ENCODE results near the gene TCEAL3. TPM values are rescaled to one million over a fixed set of nuclear protein-coding genes. Genes with fewer than 3 reads are reported as not detected.

Gene TCEAL3
- total RNA-seq, 1 donor from 2014 or later, result 0.37 TPM

DNA sequence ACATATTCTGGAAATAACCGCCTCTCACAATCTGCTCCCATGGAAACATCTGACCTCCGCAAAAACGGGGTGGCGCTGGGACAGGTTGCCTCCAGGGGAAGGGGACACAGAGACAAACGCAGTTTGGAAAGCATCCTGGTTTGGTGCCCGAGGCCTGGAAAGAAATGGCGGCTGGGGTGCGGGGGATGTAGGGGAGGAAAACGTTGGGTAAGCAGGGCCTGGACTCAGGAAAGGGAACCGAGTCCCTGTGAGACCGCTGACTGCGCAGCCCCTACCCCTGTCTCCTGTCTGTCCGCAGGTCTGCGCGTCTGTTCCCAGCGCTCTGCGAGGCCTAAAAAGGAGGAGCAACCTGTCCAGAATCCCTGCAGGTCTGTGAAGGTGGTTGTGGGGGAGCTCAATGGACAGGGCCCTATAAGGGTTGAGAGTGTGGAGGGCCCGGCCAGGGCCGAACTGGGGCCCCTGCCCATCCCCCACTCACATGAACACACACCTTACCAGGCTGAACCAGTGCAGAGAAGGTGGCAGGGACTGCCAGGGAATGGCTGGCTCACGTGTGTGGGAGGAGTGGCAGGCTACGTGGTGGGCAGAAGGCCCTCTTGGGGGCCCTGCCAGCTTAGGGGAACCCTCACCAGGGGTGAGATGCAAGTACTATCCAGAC lies 672 bp downstream of the TCEAL3 start:
- Mint-ChIP-seq H3K27me3 (peaks cover 14% of the 10 kb centered on the region), H3K27ac (no peak overlapping the region), H3K4me1 (no peaks in the 10 kb centered on the region), H3K36me3 (ENCODE audit: low read depth) (no peaks in the 10 kb centered on the region), H3K4me3 (peak overlapping the region; percentile 68), H3K9me3 (no peaks in the 10 kb centered on the region)
- no peak for DNase-seq
- intact Hi-C loops (cut with micrococcal nuclease), result no loop called here

DNA sequence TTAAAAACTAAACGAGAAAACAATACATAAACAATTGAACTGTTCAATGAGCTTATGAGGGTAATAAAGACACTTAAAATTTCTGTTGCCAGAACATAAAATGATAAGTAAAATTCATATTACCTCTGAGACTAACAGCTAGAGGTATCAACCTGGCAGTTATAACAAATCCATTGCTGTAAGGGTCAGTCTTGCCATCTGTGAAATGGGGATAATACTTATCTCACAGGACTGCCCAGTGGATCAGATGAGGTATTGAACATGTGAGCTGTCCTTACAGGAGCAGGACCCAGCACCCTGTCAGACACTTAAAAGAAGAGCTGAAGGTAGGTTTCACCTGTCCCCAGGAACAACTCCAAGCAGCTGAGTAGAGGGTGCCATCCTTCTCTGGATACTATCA lies 2.5 kb downstream of the TCEAL3 start:
- H3K9me3 Mint-ChIP-seq, result no peaks in the 10 kb centered on the region
- H3K36me3 Mint-ChIP-seq (ENCODE audit: low read depth), result no peaks in the 10 kb centered on the region
- no peak overlapping the region for H3K4me3 Mint-ChIP-seq
- intact Hi-C loops (cut with micrococcal nuclease), result no loop called here
- H3K27me3 Mint-ChIP-seq, result peaks cover 14% of the 10 kb centered on the region
- DNase-seq, result no peak
- no peak overlapping the region for H3K27ac Mint-ChIP-seq
- no peaks in the 10 kb centered on the region for H3K4me1 Mint-ChIP-seq

DNA sequence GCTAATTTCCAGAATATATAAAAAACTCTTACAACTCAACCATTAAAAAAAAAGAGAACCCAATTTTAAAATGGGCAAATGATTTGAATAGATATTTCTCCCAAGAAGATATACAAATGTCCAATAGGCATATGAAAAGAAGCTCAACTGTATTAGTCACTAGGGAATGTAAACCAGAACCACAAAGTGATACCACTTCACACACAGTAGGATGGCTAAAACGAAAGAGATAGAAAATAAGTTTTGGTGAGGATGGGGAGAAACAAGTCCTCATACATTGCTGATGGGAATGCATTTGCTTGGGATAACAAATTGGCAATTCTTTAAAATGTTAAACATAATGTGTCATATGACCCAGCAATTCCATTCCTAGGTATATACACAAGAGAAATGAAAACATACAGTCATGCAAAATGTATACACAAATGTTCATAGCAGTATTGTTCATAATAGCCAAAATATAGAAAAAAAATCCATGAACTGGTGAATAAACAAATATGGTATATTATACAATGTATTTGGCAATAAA lies 5.7 kb downstream of the TCEAL3 start:
- no peaks in the 10 kb centered on the region for H3K27me3 Mint-ChIP-seq
- no peaks in the 10 kb centered on the region for H3K36me3 Mint-ChIP-seq (ENCODE audit: low read depth)
- no peaks in the 10 kb centered on the region for H3K4me1 Mint-ChIP-seq
- DNase-seq, result no peak
- intact Hi-C loops (cut with micrococcal nuclease), result no loop called here
- no peak overlapping the region for H3K4me3 Mint-ChIP-seq
- H3K9me3 Mint-ChIP-seq, result no peaks in the 10 kb centered on the region
- no peak overlapping the region for H3K27ac Mint-ChIP-seq

DNA sequence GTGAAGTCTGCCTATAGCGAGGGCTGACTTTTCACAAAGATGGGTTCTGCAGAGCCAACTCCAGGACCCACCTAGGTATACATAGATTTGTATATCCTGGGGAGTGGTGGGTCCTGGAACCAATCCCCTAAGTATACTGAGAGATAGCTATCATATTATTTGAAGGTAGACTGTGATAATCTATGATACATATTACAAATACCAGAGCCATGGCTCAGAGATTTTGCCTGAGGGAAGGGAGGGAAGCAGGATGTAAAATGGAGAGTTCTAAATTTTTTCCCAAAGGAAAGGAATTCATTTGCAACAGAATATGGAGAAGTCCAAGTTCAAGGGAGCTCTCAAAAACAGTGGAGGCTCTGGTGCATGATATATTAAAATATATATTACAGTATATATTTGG lies 7.2 kb downstream of the TCEAL3 start:
- Mint-ChIP-seq H3K9me3 (no peaks in the 10 kb centered on the region), H3K27me3 (no peaks in the 10 kb centered on the region), H3K27ac (no peak overlapping the region), H3K36me3 (ENCODE audit: low read depth) (no peaks in the 10 kb centered on the region), H3K4me1 (no peaks in the 10 kb centered on the region), H3K4me3 (no peak overlapping the region)
- DNase-seq, result no peak
- intact Hi-C loops (cut with micrococcal nuclease), result no loop called here

DNA sequence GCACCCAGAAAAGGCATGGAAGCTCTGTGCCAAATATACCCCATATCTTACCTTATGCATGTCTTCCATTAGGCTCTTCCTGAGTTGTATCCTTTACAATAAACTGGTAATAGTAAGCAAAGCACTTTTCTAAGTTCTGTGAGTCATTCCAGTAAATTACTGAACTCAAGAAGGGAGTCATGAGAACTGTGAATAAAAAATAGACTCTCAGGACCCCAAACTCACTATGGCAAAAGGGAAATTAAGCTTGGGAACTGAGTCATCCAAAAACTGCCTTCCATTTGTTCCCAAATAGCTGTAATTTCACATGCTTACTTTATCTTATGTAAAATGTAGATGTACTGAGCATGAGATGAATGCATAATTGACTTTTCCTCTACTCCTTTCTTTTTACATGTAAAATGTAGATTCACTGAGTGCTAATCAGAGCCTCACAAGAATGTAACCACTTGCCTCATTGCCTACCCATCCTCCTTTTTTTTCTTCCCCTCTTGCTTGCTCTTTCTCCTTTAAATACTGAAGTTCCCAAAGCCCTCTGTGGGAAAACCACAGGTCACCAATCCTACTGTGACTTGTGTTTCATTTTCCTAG lies 8.1 kb downstream of the TCEAL3 start:
- H3K9me3 Mint-ChIP-seq, result no peaks in the 10 kb centered on the region
- no peaks in the 10 kb centered on the region for H3K36me3 Mint-ChIP-seq (ENCODE audit: low read depth)
- no peaks in the 10 kb centered on the region for H3K4me1 Mint-ChIP-seq
- intact Hi-C loops (cut with micrococcal nuclease), result no loop called here
- no peak overlapping the region for H3K4me3 Mint-ChIP-seq
- no peak for DNase-seq
- H3K27ac Mint-ChIP-seq, result no peak overlapping the region
- H3K27me3 Mint-ChIP-seq, result no peaks in the 10 kb centered on the region

DNA sequence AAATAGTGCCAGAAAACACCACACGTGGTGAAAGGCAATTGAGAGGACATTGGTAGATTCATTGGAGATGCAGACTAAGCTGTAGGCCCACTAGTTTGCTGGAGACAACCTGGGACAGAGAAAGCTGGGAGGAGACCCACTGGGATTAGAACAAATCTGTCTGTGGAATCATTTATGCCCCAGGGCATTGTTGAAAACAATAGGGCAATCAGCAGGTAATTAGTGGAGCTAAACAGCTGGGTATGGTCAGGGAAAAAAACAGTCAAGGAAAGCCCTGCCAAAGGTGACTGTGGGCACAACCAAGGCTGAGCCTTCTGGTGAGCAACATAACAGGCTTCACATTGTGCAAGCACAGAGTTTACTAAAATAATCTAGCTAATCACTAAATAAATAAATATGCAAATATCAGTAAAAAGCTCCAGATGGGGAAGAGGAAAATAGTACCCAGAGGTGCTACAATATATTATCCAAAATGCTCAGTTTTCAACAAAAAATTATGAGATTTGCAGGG lies 9.0 kb downstream of the TCEAL3 start:
- Mint-ChIP-seq H3K27me3 (no peaks in the 10 kb centered on the region), H3K4me1 (no peaks in the 10 kb centered on the region), H3K4me3 (no peak overlapping the region), H3K9me3 (no peaks in the 10 kb centered on the region), H3K36me3 (ENCODE audit: low read depth) (no peaks in the 10 kb centered on the region), H3K27ac (no peak overlapping the region)
- DNase-seq, result no peak
- intact Hi-C loops (cut with micrococcal nuclease), result no loop called here

DNA sequence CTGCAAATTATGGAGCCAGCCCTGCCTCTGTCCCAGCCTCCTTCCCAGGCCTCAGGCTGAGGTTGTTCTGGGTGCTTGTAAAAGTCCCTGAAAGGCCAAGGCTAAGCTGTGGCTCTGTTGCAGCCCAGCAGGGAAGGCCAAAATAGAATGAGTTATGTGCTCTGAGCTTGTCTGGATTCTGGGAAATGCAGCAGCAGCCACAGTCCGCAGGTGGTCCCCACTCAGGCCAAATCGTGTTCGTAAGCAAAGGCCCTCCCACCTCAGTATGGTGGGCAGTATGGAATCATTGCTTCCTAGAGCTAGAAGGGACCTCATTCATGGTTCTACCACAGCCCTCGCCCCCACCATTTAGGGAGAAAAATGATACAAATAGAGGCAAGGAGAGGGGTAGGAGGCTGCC lies 16.3 kb downstream of the TCEAL3 start:
- H3K36me3 Mint-ChIP-seq (ENCODE audit: low read depth), result no peaks in the 10 kb centered on the region

DNA sequence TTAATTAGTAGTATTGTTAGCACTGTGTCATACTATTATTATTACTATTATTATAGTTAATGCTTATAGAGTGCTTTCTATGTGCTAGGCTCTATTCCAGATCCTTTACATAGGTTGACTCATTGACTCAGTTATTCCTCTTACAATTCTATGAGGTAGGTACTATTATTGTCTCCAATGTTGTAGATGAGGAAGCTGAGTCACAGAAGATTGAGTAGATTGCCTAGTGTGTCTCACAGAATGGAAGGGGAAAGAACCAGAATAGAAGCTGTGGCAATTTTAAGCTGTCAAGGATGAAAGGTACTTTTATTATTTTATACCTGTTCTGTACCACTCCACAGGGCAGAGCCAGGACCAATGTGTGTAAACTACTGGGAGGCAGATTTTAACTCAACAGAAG lies 19.1 kb downstream of the TCEAL3 start:
- intact Hi-C loops (cut with micrococcal nuclease), result loop anchor here (5.0 kb wide), 2 partner anchors 40 to 60 kb away; partner anchors contain the start of genes MORF4L2 and TCEAL4
- no peaks in the 10 kb centered on the region for H3K9me3 Mint-ChIP-seq

More for the DNA sequence above, 16.3 kb downstream of the TCEAL3 start:
- H3K27me3 Mint-ChIP-seq, result no peaks in the 10 kb centered on the region
- no peak for DNase-seq
- H3K4me3 Mint-ChIP-seq, result no peak overlapping the region
- intact Hi-C loops (cut with micrococcal nuclease), result no loop called here
- no peak overlapping the region for H3K27ac Mint-ChIP-seq
- H3K9me3 Mint-ChIP-seq, result no peaks in the 10 kb centered on the region
- peaks cover 5% of the 10 kb centered on the region for H3K4me1 Mint-ChIP-seq

DNA sequence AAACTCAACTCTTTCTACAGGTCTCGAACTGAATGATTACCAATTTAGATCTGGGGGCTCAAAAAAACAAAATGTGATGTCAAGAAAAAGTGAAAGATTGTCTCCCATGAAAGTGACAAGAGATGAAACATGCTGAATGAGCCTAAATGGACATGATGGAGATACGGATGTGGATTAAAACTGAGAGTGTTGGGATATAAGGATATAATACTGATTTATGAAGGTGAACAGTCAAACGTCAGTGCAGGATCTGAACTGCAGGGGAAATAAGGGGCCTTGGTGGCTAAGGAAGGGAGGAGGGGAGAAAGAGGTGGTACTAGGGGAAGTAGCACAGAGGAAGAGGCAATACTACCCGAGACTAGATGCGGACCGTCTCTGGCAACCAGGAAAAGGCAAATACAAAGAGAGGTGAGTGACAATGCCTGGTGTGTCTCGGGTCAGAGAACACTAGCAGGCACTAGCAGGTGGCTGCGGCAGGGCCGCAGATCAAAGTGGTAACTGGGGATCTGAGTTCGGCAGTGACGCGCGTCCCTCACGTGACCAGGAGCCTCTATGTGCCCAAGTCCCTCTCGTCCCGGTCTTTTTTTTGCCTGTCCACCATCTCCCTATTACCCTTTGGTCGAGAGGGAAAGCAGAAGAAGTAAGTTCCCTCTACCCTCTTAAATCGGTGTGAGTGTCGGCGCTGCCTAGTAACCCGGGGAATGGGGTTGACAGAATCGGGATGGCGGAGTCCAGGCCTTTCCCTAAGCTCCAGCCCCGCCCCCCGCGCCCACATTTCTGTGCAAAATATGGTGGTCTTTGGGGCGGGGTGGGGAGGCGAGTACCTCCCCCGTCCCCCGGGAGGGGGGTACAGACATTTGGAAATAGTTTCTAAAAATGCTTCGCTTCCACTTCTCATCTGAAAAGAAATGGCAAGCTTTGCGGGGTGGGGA lies 20.9 kb downstream of the TCEAL3 start, which contains the start of gene TCEAL1:
TCEAL1 (plus strand) TSS at position 590 of the 932 bp plus-strand sequence. CDS start 942 bp downstream, outside the sequence.
- H3K9me3 Mint-ChIP-seq, result no peaks in the 10 kb centered on the region
- peak within 1 kb of the TSS; percentile 72 for H3K27ac Mint-ChIP-seq
- H3K27me3 Mint-ChIP-seq, result no peaks in the 10 kb centered on the region
- peaks cover 7% of the 10 kb centered on the region for H3K4me1 Mint-ChIP-seq
- peak within 1 kb of the TSS; percentile 88 for H3K4me3 Mint-ChIP-seq
- intact Hi-C loops (cut with micrococcal nuclease), result loop anchor here (5.0 kb wide), 2 partner anchors 41 to 59 kb away; partner anchors contain the start of genes MORF4L2 and TCEAL4
- no peaks in the 10 kb centered on the region for H3K36me3 Mint-ChIP-seq (ENCODE audit: low read depth)
- peak; percentile 74 for DNase-seq

More for the DNA sequence above, 19.1 kb downstream of the TCEAL3 start:
- Mint-ChIP-seq H3K4me3 (no peak overlapping the region), H3K36me3 (ENCODE audit: low read depth) (no peaks in the 10 kb centered on the region), H3K27ac (no peak overlapping the region), H3K4me1 (peaks cover 7% of the 10 kb centered on the region), H3K27me3 (no peaks in the 10 kb centered on the region)
- no peak for DNase-seq

DNA sequence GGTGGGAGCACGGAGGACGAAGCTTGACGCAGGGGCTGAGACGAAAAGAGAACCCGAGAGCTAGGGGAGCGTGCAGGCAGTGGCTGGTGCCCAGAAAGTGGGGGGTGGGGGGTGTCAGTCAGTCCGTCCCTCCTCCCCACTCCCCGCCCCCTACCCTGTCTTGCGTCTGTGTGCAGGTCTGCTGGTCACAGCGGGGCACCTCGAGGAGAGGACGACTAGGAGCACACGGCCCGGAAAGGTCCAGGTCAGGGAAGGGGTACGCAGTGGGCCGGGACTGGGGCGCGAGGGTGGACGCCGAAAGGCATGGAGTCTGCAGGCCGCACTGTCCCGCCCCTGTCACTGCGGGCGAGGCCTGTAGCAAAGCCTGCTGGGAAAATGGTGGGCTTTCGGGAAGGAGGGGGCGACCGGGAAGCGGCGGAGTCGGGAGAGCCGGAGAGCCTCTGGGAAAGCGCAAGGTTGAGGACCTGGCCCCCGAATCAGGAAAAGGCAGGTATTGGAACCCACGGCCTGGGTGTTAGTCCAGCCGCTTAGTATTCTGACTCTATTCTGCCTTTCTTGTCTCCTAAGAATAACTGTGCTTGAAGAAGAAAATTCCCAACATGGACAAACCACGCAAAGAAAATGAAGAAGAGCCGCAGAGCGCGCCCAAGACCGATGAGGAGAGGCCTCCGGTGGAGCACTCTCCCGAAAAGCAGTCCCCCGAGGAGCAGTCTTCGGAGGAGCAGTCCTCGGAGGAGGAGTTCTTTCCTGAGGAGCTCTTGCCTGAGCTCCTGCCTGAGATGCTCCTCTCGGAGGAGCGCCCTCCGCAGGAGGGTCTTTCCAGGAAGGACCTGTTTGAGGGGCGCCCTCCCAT lies 21.8 kb downstream of the TCEAL3 start:
- Mint-ChIP-seq H3K9me3 (no peaks in the 10 kb centered on the region), H3K4me3 (peak overlapping the region; percentile 88), H3K36me3 (ENCODE audit: low read depth) (no peaks in the 10 kb centered on the region), H3K4me1 (peaks cover 7% of the 10 kb centered on the region), H3K27me3 (no peaks in the 10 kb centered on the region), H3K27ac (peak overlapping the region; percentile 72)
- intact Hi-C loops (cut with micrococcal nuclease), result loop anchor here (5.0 kb wide), 2 partner anchors 42 to 58 kb away; partner anchors contain the start of genes MORF4L2 and TCEAL4
- DNase-seq, result peak; percentile 60

DNA sequence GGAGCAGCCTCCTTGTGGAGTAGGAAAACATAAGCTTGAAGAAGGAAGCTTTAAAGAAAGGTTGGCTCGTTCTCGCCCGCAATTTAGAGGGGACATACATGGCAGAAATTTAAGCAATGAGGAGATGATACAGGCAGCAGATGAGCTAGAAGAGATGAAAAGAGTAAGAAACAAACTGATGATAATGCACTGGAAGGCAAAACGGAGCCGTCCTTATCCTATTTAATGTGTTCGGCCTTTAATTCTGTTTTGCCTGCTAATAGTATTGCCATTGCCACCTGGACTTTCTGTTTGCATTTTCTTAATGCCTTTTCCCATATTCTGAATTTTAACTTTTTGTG lies 22.4 kb downstream of the TCEAL3 start:
- DNase-seq, result no peak
- intact Hi-C loops (cut with micrococcal nuclease), result no loop called here
- Mint-ChIP-seq H3K27ac (no peak overlapping the region), H3K27me3 (no peaks in the 10 kb centered on the region), H3K4me3 (peak overlapping the region; percentile 88), H3K9me3 (no peaks in the 10 kb centered on the region), H3K4me1 (peaks cover 7% of the 10 kb centered on the region), H3K36me3 (ENCODE audit: low read depth) (no peaks in the 10 kb centered on the region)

DNA sequence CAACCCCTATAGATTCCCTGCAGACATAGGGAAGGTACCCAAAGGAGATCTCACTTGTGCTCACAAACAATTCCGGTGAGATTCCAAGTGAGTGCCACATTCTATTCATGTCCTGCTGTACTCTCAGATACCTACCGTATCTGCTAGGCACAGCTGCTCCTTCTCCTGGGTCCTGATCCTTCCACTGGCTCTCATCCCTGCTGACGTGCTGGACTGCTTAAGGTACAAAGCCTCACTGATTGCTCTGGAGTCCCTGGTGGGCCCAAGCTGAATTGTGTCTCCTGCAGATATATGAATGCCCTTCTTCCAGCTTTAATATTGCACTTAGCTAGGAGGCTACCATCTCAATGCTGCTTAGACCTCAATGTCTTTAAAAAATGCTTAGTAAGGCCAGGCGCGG lies 23.4 kb downstream of the TCEAL3 start:
- Mint-ChIP-seq H3K27me3 (no peaks in the 10 kb centered on the region), H3K4me1 (peaks cover 7% of the 10 kb centered on the region), H3K27ac (no peak overlapping the region), H3K9me3 (no peaks in the 10 kb centered on the region), H3K36me3 (ENCODE audit: low read depth) (no peaks in the 10 kb centered on the region), H3K4me3 (no peak overlapping the region)
- no peak for DNase-seq
- intact Hi-C loops (cut with micrococcal nuclease), result no loop called here

DNA sequence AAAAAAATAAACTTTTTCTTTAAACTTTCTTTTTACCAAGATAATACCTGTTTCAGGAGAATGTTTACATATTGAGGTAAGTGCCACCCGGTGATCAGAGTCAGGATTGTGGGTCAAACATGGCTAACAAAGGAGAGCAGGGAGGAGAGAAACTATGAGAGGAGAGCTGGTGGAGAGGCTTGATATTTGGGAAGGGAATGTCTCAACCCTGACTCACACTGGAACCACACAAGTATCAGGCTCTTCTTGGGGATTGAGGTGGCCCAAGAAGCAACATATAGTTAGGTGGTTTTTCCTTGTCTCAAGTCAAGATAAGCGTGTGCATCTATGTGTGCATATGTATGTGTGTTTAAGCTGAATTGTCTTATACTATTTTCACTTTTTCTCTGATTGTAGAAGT lies 27.7 kb downstream of the TCEAL3 start:
- no peaks in the 10 kb centered on the region for H3K9me3 Mint-ChIP-seq
- H3K27ac Mint-ChIP-seq, result no peak overlapping the region
- no peaks in the 10 kb centered on the region for H3K4me1 Mint-ChIP-seq
- no peaks in the 10 kb centered on the region for H3K36me3 Mint-ChIP-seq (ENCODE audit: low read depth)
- H3K27me3 Mint-ChIP-seq, result no peaks in the 10 kb centered on the region
- DNase-seq, result no peak
- no peak overlapping the region for H3K4me3 Mint-ChIP-seq
- intact Hi-C loops (cut with micrococcal nuclease), result no loop called here

Data from activated CD4-positive, alpha-beta T cell treated with anti-CD3 and anti-CD28 coated beads, Interleukin-2, amount 10 ng/mL, durations not matched to agents 24 days and 14 days (primary cell).